Measurements from ENCODE around the gene GAB4. TPM values are rescaled to one million over a fixed set of nuclear protein-coding genes. Genes with fewer than 3 reads are reported as not detected.

Gene GAB4
- total RNA-seq, 1 donor from 2014 or later = not detected

DNA sequence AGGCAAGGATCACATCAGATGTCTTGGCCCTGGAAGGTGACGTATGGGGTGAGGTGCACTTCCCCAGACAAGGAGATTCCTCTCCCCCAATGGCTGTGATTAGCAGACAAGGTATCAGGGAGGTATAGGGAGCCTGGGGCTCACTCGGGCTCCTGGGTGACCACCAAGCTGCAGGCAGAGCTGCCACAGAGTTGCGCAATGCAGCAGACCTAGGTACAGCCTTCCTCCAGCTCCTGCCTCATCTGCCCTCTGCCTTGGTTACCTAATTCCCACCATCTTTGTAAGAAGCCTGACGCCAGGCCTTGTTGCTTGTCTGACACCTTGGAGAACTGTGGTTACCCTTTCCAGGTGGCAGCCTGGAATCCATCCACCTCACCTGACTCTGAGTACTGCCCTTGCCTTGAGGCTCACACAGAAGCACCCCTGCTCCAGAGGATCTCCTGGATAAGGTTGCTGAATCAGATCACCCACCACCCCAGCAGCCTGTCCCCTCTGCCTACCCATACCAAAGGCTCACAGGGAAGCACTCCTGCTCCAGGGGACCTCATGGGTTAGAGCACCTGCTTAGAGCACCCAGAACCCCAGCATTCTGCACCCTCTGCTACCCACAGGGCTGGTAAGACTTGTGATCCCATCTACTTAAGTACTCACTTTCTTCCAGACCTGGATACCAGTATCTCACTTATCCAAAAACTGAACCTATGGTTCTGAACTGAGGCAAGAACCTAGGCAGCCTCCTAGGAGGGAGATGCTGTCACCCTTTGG, 40.4 kb downstream of the GAB4 start:
- peaks cover 9% of the 10 kb centered on the region for H3K9me3 Mint-ChIP-seq (ENCODE audit: unreplicated experiment)
- TF ChIP-seq, protein P1, sequence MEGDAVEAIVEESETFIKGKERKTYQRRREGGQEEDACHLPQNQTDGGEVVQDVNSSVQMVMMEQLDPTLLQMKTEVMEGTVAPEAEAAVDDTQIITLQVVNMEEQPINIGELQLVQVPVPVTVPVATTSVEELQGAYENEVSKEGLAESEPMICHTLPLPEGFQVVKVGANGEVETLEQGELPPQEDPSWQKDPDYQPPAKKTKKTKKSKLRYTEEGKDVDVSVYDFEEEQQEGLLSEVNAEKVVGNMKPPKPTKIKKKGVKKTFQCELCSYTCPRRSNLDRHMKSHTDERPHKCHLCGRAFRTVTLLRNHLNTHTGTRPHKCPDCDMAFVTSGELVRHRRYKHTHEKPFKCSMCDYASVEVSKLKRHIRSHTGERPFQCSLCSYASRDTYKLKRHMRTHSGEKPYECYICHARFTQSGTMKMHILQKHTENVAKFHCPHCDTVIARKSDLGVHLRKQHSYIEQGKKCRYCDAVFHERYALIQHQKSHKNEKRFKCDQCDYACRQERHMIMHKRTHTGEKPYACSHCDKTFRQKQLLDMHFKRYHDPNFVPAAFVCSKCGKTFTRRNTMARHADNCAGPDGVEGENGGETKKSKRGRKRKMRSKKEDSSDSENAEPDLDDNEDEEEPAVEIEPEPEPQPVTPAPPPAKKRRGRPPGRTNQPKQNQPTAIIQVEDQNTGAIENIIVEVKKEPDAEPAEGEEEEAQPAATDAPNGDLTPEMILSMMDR (IDR thresholded peaks at IDR 0.05) = no peak
- H3K27ac Mint-ChIP-seq (ENCODE audit: unreplicated experiment) = no peak overlapping the region
- no peaks in the 10 kb centered on the region for H3K4me1 Mint-ChIP-seq (ENCODE audit: unreplicated experiment)
- H3K36me3 Mint-ChIP-seq (ENCODE audit: unreplicated experiment) = no peaks in the 10 kb centered on the region
- no peak overlapping the region for H3K4me3 Mint-ChIP-seq (ENCODE audit: unreplicated experiment)
- no peak for DNase-seq (ENCODE audit: extremely low spot score, unreplicated experiment)
- H3K27me3 Mint-ChIP-seq (ENCODE audit: unreplicated experiment) = no peaks in the 10 kb centered on the region

DNA sequence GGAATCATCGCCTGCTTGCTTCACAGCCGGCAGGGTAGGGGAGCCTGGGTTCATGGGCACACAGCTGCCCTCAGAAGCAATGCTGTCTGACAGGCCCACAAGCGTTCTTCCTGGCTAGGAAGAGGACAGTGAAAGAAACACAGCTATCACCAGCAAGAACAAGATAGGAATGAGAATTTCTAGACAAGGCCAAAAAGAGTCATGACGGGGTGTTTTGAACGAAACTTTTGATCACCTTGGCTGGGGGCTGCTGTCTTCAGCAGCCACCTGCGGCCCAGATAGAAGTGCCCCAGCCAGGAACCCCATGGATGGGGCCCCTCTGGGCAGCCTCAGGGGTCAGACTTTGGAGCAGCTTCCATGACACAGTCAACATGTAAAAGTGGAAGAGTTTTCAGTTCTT, 41.8 kb downstream of the GAB4 start:
- Mint-ChIP-seq H3K27ac (ENCODE audit: unreplicated experiment) (no peak overlapping the region), H3K36me3 (ENCODE audit: unreplicated experiment) (no peaks in the 10 kb centered on the region)

DNA sequence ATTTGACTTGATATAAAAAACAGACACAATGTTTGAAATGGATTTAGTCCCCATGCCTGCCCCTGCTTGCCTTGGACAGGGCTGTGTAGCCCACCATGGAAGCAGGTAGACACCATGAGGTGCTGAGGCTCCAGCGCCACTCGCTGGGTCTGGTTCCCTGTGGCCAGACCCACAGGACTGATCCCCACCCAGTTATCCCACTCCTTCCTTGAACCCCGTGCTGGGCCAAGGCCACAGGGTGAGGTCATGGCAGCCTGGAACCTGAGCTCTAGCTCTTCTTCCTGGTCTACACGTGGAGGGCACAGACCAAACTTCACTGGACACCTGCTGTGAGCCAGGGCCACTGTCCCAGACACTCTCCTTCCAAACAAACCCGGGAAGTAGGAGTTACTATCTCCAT, 42.5 kb downstream of the GAB4 start:
- Mint-ChIP-seq H3K27ac (ENCODE audit: unreplicated experiment) (no peak overlapping the region), H3K4me1 (ENCODE audit: unreplicated experiment) (no peaks in the 10 kb centered on the region), H3K4me3 (ENCODE audit: unreplicated experiment) (no peak overlapping the region), H3K9me3 (ENCODE audit: unreplicated experiment) (peaks cover 9% of the 10 kb centered on the region), H3K27me3 (ENCODE audit: unreplicated experiment) (no peaks in the 10 kb centered on the region), H3K36me3 (ENCODE audit: unreplicated experiment) (no peaks in the 10 kb centered on the region)
- TF ChIP-seq, protein P1 (IDR thresholded peaks at IDR 0.05) = no peak
- DNase-seq (ENCODE audit: extremely low spot score, unreplicated experiment) = no peak

More for the DNA sequence above, 41.8 kb downstream of the GAB4 start:
- Mint-ChIP-seq H3K27me3 (ENCODE audit: unreplicated experiment) (no peaks in the 10 kb centered on the region), H3K4me3 (ENCODE audit: unreplicated experiment) (no peak overlapping the region), H3K9me3 (ENCODE audit: unreplicated experiment) (peaks cover 9% of the 10 kb centered on the region), H3K4me1 (ENCODE audit: unreplicated experiment) (no peaks in the 10 kb centered on the region)
- no peak for DNase-seq (ENCODE audit: extremely low spot score, unreplicated experiment)
- TF ChIP-seq, protein P1 (IDR thresholded peaks at IDR 0.05) = no peak

DNA sequence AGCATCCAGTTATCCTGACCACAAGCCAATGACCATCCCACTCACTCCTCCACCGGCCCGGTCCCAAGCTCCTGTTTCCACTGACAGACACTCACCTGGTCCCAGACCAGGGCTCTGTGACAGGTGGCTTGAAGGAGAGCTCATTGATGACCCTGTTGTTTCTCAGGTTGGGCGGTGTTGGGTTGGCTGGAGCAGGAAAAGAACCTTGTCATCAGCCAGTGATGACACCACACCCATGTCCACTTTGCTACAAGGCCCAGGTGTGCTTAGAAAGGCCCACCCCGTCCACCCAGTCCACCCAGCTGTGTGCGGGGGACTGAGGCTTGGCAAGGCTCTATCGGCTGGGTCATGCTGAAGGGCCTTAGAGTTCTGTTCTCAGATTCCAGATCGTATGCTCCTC, 42.9 kb downstream of the GAB4 start:
- H3K27me3 Mint-ChIP-seq (ENCODE audit: unreplicated experiment) = no peaks in the 10 kb centered on the region
- peaks cover 9% of the 10 kb centered on the region for H3K9me3 Mint-ChIP-seq (ENCODE audit: unreplicated experiment)
- H3K4me1 Mint-ChIP-seq (ENCODE audit: unreplicated experiment) = no peaks in the 10 kb centered on the region
- TF ChIP-seq, protein P1 (IDR thresholded peaks at IDR 0.05) = no peak
- DNase-seq (ENCODE audit: extremely low spot score, unreplicated experiment) = no peak
- H3K4me3 Mint-ChIP-seq (ENCODE audit: unreplicated experiment) = no peak overlapping the region
- H3K27ac Mint-ChIP-seq (ENCODE audit: unreplicated experiment) = no peak overlapping the region
- no peaks in the 10 kb centered on the region for H3K36me3 Mint-ChIP-seq (ENCODE audit: unreplicated experiment)

DNA sequence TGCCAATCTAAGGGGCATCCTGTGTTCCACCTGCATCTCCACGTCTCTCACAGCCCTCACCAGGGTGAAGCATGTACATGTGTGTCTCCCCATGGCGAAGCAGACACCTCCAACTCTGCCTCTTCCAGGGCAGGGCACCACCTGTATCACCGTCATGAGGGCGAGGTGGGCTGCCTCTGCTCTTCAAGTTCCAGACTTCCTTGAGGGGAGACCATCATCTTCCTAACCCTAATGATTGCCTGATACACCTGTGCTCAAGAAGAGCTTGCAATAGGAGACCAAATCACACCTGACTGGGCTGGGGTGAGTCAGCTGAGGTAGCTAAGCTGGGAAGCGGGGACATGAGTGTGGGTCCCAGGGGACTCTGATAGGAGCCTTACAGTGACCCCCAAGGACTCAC, 43.7 kb downstream of the GAB4 start:
- H3K4me1 Mint-ChIP-seq (ENCODE audit: unreplicated experiment) = no peaks in the 10 kb centered on the region
- DNase-seq (ENCODE audit: extremely low spot score, unreplicated experiment) = no peak
- H3K9me3 Mint-ChIP-seq (ENCODE audit: unreplicated experiment) = peaks cover 9% of the 10 kb centered on the region
- TF ChIP-seq, protein P1 (IDR thresholded peaks at IDR 0.05) = no peak
- H3K27me3 Mint-ChIP-seq (ENCODE audit: unreplicated experiment) = no peaks in the 10 kb centered on the region
- no peaks in the 10 kb centered on the region for H3K36me3 Mint-ChIP-seq (ENCODE audit: unreplicated experiment)
- no peak overlapping the region for H3K27ac Mint-ChIP-seq (ENCODE audit: unreplicated experiment)
- no peak overlapping the region for H3K4me3 Mint-ChIP-seq (ENCODE audit: unreplicated experiment)
